Head of caudate nucleus (tissue), 42 donors: ENCODE data around the gene HRH1.

Source experiments
- DNase-seq, 42 donors: peaks; one replicate each; pipeline versions ENCODE4 v3.0.0 to v3.0.0-alpha.2; 2020 to 2021; ENCODE audit warnings: mixed read lengths in 7 of 42
- intact Hi-C: fragments of 100-400 bp; cut with DNase I; formaldehyde crosslinking; loops from one replicate; pipeline ENCODE4 v1.15.0; 2022

HRH1 gene

DNA sequence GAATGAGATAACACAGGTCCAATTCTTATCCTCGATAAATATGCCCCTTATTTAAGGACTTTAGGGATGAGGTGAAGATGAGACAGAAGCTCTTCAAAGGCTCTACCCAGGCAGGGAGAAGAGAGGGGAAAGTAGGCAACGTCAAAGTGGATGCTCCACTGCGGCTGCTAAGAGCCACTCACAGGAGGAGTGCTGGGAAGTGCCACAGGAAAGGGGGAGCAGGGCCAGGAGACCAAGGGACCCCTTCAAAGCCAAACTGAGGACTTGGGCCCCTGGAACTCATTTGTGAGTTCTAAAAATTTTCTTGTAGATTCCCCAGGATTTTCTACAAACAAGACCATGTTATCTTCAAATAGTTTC, 70.6 kb downstream of the HRH1 start:
- intact Hi-C loops, result no loop called here
- DNase-seq, result peak in 1 of 42 donors; percentile 11

DNA sequence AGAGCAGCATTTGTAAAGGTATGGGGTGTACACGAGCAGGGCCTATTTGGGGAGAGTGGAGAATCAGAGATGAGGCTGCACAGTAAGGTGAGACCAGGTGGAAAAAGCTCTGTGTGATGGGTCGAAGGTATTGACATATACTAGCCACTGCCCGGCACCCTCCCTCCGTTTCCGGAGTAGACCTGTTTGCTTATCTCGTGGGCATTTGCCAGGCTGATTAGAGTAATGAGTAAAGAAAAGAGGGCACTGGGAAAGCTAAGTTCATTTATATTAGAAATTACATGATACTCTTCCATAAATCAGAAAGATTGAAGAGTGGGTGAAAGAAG, 71.7 kb downstream of the HRH1 start:
- DNase-seq, result no peak
- intact Hi-C loops, result no loop called here

DNA sequence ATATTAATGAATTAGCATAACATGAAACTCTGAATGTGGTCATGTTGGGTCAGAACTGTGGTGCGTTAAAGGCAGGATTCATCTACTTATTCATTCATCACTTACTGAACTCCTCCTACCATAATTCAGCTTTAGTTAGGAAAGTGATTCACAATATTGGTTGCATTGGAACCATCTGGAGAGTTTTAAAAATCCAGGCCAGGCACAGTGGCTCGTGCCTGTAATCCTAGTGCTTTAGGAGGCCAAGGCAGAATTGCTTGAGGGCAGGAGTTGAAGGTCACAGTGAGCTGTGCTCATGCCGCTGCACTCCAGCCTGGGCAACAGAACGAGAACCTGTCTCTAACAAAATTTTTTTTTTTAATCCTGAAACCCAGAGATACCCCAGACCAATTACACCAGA, 73.7 kb downstream of the HRH1 start:
- intact Hi-C loops, result no loop called here
- DNase-seq, result no peak

DNA sequence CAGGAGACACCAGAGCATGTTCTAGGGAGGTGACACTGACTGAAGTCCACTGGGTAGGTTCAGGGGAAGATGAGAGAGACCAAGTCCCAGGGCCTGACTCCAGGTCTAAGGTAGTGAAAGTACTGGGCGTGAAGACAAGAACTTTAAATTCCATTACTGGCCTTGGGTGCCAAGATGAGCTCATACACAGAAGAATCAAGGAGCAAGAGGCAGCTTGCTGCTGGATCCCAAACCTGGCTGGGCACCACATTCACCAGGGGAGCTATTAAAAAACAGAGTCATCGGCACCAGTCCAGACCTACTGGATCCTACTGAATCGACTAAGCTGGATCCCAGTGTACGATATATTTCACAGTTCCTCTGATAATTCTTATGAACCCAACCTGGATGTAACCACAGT, 75.8 kb downstream of the HRH1 start:
- intact Hi-C loops, result no loop called here

DNA sequence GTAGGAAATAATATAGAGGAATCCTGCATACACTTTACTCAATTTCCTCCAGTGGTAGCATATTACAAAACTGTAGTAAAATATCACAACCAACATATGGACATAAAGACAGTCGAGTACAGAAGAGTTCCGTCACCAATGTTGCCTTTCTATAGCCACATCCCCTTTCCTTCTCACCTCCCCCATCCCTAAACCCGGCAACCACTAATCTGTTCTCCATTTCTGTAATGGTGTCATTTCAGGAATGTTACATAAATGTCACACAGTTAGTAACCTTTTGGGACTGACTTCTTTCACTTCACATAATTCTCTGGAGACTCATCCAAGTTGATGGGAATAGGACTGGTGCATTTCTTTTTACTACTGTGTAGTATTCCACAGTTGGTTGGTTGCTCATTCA, 76.5 kb downstream of the HRH1 start:
- DNase-seq, result no peak
- intact Hi-C loops, result no loop called here

More for the DNA sequence above, 75.8 kb downstream of the HRH1 start:
- DNase-seq, result no peak

DNA sequence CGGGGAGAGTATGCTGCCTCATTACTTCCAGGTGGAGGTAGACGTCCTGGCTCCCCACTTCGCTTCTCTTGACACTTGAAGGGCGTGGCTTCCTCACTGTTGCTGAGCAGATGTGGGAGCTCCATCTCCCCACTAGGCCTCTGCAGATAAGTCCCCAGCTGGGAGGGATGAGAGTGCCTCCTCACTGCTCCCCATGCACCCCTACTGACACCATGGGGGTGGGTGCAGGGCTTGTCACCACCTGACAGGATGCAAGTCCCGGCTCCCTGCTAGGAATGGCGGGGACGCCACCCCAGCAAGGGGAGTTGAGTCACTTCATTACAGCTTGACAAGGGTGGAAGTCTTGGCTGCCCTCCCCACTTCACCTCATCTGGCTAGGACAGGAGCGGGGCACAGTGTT, 81.1 kb downstream of the HRH1 start:
- peak in 6 of 42 donors; percentile 2 to 30 (median 8) for DNase-seq
- intact Hi-C loops, result no loop called here

DNA sequence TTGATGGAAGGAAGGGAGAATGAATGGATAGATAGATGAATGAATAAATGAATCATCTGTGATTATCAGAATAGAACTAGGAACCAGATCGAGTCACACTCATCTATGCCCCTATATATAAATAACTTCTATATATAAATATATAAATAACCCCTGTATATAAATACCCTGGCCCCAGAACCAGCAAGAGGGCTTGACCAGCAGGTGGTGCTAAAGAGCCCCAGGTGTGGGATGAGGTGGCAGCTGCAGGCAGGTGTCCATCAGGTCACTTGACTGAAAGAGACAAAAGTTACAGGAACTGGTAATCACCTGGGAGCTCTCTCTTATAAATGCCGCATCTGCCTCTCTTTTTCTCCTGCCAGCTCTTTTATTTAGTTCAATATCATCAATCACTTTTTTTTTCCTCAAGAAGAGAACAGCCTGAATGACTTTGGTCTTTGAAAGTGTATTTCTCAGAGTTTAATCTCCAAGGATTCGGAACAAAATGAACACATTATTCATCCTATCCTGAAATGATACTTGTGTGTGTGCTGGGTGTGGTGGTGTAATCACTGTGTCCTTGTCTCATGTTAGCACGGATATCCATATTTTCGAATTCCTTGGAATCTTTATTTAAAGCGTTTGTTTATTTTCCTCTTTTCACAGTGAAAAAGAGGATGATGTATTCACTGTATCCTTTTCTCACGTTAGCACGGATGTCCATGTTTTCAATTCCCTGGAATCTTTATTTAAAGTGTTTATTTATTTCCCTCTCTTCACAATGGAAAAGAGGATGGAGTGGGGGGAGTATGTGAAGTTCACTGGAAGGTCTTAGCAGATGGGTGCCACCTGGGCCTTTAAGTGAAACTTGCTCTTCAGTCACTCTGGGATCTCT, 82.5 kb downstream of the HRH1 start:
- DNase-seq, result peak in 41 of 42 donors; percentile 6 to 84 (median 48)
- intact Hi-C loops, result no loop called here

DNA sequence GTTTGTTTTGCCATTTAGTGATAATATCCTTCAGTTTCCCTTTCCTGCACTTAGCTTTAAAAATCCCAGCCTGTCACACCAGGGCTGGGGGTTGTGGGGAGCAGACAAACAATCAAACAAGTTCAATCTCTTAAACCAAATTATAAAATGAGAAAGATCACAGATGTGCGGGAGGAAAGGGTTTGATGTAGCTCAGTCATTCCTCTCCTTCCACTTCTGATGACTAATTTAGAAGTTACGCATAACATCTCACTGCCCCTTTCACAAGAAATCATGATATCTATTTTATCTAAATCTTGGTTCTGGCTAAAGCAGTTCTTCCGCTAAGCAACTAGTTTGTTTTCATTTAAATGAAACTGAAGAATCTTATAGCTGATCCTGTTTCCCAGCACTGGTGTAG, 83.8 kb downstream of the HRH1 start:
- intact Hi-C loops, result no loop called here

DNA sequence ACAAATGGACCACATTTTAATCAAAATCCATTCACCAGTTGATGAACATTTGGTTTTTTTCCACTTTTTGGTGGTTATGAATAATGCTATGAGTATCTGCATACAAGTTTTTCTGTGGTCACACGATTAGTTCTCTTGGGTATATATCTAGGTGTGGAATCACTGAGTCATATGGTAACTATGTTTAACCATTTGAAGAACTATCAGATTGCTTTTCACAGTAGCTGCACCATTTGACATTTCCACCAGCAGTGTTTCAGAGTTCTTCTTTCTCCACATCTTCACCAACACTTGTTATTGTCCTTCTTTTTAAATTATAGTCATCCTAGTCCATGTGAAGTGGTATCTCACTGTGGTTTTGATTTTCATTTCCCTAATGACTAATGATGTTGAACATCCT, 84.6 kb downstream of the HRH1 start:
- intact Hi-C loops, result no loop called here
- no peak for DNase-seq

More for the DNA sequence above, 83.8 kb downstream of the HRH1 start:
- DNase-seq, result no peak

DNA sequence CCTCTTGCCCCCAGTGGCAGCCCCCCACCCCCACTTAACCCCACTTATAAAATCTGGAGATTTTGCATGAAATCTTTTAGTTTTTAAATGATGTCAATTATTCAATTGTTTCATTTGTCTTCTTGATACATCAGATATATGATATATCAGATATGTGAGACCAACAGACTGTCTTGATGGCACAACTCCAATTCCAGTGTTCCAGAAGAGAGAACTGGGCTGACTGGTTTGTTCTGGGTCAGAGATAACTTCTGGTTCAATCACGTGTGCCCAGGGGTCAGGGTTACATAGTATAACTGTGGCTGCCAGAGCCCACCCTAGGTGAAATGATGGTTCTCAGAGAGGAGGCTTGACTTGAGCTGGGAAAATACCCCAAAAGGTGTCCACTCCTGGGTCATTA, 85.5 kb downstream of the HRH1 start:
- DNase-seq, result no peak
- intact Hi-C loops, result no loop called here

DNA sequence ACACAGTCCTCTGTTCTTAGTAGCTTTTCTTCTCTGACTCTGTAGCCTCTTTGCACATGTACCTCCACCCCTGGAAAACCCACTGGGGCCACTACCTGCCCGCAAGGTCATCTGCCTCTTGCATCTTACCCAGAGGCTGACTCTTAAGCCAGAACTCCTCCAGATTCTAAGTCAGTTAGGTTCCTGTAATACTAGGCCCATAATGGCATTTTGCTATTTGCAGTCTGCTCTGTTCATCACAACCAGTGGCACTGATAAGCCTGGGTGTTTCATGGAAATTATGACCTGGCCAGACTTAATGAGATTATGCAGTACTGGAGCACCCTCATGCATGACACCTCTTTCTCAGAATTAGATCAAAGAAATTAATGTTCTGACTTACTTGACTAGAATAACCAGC, 86.2 kb downstream of the HRH1 start:
- intact Hi-C loops, result no loop called here
- DNase-seq, result no peak

DNA sequence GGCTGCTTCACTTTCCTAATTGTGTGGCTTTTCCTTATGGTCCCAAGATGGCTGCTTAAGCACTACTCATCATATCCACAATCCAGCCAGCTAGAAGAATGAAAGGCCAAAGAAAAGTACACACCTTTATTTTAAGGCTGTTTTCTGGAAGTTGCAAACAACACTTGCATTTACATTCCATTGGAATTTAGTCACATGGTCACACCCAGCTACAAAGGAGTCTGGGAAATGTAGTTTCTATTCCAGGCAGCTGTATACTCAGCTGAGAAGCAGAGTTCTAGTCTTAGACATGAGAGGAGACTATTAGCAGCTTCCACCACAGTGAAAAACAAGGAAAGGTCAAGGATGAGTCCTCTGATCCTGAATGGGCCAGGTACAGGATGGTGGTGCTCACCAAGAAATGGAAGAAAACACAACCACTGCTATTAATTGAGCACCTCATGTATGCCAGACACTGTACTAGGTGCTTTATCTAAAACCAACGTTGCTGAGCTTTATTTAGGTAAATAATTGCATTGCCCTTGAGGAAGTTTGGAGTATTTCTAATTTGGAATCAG, 89.9 kb downstream of the HRH1 start:
- intact Hi-C loops, result no loop called here
- no peak for DNase-seq

DNA sequence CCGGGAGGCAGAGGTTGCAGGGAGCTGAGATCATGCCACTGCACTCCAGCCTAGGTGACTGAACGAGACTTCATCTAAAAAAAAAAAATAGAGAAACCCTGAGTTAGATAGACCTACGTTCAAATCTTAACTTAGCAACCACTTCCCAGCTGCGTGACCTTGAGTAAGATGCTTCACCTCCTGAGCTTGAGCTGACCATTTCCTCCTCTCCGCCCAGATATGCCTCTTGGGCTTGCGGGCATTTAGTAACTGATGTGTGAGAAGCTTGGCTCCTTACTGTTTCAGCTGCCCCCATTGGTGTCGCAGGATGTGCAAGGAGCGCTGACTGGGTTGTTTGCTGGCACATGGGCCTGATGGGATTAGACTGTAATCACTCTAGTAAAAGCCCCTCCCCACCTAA, 91.0 kb downstream of the HRH1 start:
- intact Hi-C loops, result no loop called here

DNA sequence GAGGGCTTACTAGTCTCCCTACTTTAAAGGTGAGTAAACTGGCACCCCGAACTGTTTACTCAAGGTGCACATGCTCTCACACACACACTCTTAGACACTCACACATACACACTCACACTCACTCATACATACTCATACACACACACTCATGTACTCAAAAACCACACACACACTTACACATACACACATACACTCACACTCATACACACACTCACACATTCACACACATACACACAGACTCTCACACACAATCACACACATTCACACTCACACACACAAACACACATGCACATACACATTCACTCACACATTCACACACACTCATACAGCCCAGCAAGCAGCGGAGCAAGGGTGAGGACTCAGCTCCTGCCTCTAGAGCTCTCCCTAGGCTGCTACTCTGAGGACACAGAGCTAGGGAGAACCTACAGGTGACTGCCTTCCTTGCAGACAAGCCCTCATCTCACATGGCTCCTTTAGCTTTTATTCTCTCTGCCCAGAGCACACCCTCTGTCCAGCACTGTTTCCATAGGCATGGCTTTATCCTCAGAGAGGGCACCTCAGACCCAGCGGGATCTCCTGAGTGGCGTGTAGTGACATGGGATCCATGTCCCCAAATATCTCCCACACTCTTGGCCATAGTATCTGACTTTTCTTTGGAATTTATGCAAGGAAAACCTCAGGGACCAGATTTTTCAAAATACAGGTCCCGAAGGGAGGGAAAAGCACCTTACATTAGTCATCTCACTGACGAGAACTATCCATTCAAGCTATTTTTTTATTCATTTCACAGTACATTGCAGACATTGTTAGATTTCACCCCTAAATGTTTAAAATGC, 91.8 kb downstream of the HRH1 start:
- no peak for DNase-seq
- intact Hi-C loops, result no loop called here

More for the DNA sequence above, 91.0 kb downstream of the HRH1 start:
- no peak for DNase-seq

DNA sequence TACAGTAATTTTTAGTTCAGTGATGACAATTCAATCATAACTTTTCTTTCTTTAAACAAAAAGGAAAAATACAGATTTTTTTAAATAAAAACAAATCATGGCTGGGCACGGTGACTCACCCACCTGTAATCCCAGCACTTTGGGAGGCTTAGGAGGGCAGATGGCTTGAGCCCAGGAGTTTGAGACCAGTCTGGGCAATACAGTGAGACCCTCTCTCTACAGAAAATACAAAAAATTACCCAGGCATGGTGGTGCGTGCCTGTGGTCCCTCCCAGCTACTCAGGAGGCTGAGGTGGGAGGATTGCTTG, 92.3 kb downstream of the HRH1 start:
- no peak for DNase-seq
- intact Hi-C loops, result no loop called here

DNA sequence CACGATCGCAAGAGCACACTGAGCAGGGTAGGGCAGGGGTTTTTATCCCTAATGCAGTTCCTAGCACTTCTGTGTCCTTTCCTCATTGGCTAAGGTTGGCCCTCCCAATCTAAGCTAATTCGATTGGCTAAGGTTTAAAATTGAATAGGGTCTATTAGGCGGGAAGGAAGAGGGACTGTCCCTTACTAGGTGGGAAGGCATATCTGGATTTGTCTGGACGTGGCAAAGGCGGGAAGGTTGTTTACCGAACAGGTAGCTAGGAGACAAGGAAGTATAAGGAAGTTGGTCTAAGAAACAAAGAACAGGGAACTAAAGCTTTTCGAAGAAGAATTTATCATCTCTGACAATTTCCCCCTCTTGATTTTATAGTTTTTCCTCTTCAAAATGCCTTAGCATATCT, 93.1 kb downstream of the HRH1 start:
- intact Hi-C loops, result no loop called here
- no peak for DNase-seq

DNA sequence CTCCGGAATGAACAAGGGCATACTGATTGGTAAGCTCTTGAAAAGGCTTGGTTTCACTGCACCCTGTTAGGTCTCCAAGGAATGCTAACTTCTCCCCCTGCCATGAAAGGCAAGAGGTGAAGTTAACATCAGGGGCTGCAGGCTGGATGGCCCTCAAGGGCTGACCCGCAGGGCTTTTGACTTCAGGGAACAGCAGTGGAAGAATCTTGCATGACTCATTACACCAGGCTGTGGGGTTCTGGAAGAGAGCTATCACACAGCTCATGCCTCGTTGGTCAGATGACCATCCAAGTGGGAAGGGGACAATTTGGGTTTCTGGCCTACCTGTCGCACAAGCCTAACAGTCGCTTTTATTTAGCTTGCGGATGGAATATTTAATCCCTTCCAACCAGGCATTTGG, 94.3 kb downstream of the HRH1 start:
- intact Hi-C loops, result no loop called here
- DNase-seq, result no peak

DNA sequence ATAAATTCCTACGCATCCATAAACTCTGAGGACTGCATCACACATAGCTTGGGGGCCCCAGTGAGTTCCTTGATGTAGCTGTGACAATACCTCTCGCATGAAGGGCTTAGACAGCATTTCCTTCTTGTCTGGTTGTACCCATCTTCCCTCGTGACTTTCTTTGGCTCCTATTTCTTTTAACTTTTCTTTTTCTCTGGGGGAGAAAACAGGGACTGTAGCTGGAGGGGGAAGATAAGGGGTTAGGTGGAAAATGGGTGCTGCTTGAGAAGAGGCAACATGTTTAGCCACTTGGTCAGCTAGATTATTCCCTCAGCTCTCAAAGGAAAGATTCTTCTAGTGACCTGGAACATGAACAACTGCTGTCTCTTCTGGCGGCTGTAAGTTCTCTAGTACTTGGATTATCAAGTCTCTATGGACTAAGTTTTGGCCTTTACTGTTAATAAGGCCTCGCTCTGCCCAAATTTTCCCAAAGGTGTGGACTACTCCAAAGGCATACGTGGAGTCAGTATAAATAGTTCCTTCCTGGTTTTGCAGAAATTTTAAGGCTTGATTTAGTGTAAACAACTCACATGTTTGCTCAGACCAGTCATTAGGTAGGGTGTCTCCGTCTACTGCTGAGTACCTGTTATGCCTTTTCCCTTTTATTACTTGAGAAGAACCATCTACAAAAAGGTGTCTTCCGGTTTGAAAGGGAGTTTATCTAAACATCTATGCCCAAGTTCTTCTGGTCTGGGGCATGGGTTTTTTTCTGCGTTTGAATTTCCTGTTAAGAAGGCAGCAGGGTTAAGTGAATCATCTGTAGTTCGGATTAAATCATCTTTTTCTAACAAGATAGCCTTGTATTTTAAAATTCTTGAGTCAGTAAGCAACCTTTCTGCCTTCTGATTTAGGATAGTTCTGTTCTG, 96.9 kb downstream of the HRH1 start:
- DNase-seq, result no peak
- intact Hi-C loops, result no loop called here

DNA sequence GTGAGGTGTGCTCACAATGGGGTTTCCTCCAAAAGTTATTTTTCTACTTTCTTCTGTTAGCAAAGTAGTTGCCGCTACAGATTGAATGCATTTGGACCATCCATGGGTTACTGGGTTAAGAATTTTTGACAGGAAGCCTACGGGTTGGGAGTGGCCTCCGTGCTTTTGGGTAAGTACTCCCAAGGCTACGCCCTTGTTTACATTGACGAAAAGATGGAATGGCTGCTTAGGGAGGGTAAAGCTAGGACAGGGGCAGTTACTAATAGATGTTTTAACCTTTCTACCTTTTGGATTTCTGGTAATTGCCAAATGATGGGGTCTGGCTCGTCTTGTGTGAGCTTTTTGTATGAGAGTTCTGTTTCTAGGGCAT, 97.5 kb downstream of the HRH1 start:
- intact Hi-C loops, result no loop called here
- no peak for DNase-seq

DNA sequence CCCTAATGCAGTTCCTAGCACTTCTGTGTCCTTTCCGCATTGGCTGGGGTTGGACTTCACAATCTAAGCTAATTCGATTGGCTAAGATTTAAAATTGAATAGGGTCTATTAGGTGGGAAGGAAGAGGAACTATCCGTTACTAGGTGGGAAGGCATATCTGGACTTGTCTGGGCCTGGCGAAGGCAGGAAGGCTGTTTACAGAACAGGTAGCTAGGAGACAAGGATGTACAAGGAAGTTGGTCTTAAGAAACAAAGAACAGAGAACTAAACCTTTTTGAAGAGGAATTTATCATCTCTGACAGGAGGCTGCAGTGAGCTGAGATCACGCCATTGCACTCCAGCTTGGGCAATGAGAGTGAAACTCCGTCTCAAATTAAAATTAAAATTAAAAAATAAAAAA, 100.6 kb downstream of the HRH1 start:
- DNase-seq, result no peak
- intact Hi-C loops, result no loop called here
